Measurements from ENCODE around the gene MAPRE2.

Gene MAPRE2

DNA sequence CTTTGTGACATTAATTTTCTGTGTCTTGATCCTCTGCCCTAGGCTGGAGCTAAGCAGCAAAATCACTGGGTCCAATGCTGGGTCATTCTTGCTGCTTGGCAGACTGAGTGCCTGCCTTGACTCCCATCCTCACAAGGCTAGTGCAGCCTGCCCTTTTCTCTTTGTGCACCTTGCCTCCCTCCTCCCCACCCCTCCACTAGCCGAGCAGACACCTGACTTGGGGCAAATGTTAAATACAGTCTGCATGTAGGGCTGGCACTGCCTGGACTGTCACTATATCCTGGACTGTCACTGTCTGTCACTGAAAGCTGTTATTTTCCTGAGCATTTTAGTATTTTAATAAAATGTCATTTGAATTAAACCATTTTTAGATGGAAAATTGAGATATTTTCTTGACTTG is 33.4 kb downstream of the MAPRE2 start:
- DNase-seq (ENCODE audit: low spot score) = no peak

GRCh38 chr18:35075132-35075531 is 33.9 kb downstream of the MAPRE2 start:
- in situ Hi-C loops (cut with MboI; ENCODE audit: low sequenced_read_pairs, unreplicated experiment) = no loop called here

More for the DNA sequence above, 33.4 kb downstream of the MAPRE2 start:
- in situ Hi-C loops (cut with MboI; ENCODE audit: low sequenced_read_pairs, unreplicated experiment) = no loop called here
- TF ChIP-seq, protein P1, sequence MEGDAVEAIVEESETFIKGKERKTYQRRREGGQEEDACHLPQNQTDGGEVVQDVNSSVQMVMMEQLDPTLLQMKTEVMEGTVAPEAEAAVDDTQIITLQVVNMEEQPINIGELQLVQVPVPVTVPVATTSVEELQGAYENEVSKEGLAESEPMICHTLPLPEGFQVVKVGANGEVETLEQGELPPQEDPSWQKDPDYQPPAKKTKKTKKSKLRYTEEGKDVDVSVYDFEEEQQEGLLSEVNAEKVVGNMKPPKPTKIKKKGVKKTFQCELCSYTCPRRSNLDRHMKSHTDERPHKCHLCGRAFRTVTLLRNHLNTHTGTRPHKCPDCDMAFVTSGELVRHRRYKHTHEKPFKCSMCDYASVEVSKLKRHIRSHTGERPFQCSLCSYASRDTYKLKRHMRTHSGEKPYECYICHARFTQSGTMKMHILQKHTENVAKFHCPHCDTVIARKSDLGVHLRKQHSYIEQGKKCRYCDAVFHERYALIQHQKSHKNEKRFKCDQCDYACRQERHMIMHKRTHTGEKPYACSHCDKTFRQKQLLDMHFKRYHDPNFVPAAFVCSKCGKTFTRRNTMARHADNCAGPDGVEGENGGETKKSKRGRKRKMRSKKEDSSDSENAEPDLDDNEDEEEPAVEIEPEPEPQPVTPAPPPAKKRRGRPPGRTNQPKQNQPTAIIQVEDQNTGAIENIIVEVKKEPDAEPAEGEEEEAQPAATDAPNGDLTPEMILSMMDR (IDR thresholded peaks at IDR 0.05; ENCODE audit: borderline replicate concordance, control extremely low read depth, extremely low read depth, insufficient read depth, missing control alignments) = no peak

GRCh38 chr18:35076135-35076924 is 35.1 kb downstream of the MAPRE2 start:
- TF ChIP-seq, protein P1 (IDR thresholded peaks at IDR 0.05; ENCODE audit: borderline replicate concordance, control extremely low read depth, extremely low read depth, insufficient read depth, missing control alignments) = no peak
- no peak for DNase-seq (ENCODE audit: low spot score)
- in situ Hi-C loops (cut with MboI; ENCODE audit: low sequenced_read_pairs, unreplicated experiment) = no loop called here

More at GRCh38 chr18:35075132-35075531, 33.9 kb downstream of the MAPRE2 start:
- no peak for DNase-seq (ENCODE audit: low spot score)
- TF ChIP-seq, protein P1 (IDR thresholded peaks at IDR 0.05; ENCODE audit: borderline replicate concordance, control extremely low read depth, extremely low read depth, insufficient read depth, missing control alignments) = no peak

- in situ Hi-C loops (cut with MboI; ENCODE audit: low sequenced_read_pairs, unreplicated experiment) = no loop called here
- TF ChIP-seq, protein P1 (IDR thresholded peaks at IDR 0.05; ENCODE audit: borderline replicate concordance, control extremely low read depth, extremely low read depth, insufficient read depth, missing control alignments) = no peak
- no peak for DNase-seq (ENCODE audit: low spot score)
Measured at GRCh38 chr18:35077937-35078336, 36.7 kb downstream of the MAPRE2 start.

GRCh38 chr18:35080058-35080457 is 38.8 kb downstream of the MAPRE2 start:
- TF ChIP-seq, protein P1 (IDR thresholded peaks at IDR 0.05; ENCODE audit: borderline replicate concordance, control extremely low read depth, extremely low read depth, insufficient read depth, missing control alignments) = no peak
- DNase-seq (ENCODE audit: low spot score) = no peak
- in situ Hi-C loops (cut with MboI; ENCODE audit: low sequenced_read_pairs, unreplicated experiment) = no loop called here

- in situ Hi-C loops (cut with MboI; ENCODE audit: low sequenced_read_pairs, unreplicated experiment) = no loop called here
- TF ChIP-seq, protein P1 (IDR thresholded peaks at IDR 0.05; ENCODE audit: borderline replicate concordance, control extremely low read depth, extremely low read depth, insufficient read depth, missing control alignments) = no peak
Measured at GRCh38 chr18:35083174-35083712, 42.0 kb downstream of the MAPRE2 start.

More at GRCh38 chr18:35083174-35083712, 42.0 kb downstream of the MAPRE2 start:
- no peak for DNase-seq (ENCODE audit: low spot score)
